Mammary epithelial cell (primary cell): ENCODE data around the gene LRRC28.

Experiments
- EZH2 ChIP-seq: IDR thresholded peaks from 2 replicates; pipeline ENCODE4 v1.6.1; 2012; ENCODE audit warnings: low read length, inconsistent platforms, borderline replicate concordance
- TF ChIP-seq, protein P1 (sequence below), 2 donors: IDR thresholded peaks in 1 of 2; conservative IDR thresholded peaks in 1 of 2; 2 replicates each; pipeline ENCODE4 v1.5.1; 2011 to 2012; ENCODE audit warnings: inconsistent platforms in 2 of 2, low read length in 2 of 2, mild to moderate bottlenecking in 2 of 2, control low read depth in 1 of 2, low read depth in 1 of 2; ENCODE audit not compliant: insufficient read depth in 1 of 2; ENCODE audit errors: extremely low read depth in 1 of 2

DNA sequence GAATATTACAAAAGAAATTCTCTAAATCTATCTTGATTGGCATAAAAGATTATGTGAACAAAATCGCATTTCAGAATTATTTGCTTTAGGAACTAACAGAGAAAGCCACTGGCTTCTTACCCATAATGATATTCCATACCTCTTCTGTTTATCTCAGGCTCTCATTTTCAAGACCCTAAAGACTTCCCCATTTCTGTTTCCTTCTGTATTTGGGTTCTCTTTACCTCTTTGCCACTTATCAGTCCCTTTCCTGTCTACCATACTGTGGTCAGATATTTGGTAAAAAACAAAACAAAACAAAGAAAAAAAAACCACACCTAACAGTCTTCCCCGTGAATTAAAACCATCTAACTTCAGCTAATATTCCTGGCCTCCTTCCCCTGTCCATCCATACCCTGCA lies 108.5 kb downstream of the LRRC28 start:
- TF ChIP-seq, protein P1, sequence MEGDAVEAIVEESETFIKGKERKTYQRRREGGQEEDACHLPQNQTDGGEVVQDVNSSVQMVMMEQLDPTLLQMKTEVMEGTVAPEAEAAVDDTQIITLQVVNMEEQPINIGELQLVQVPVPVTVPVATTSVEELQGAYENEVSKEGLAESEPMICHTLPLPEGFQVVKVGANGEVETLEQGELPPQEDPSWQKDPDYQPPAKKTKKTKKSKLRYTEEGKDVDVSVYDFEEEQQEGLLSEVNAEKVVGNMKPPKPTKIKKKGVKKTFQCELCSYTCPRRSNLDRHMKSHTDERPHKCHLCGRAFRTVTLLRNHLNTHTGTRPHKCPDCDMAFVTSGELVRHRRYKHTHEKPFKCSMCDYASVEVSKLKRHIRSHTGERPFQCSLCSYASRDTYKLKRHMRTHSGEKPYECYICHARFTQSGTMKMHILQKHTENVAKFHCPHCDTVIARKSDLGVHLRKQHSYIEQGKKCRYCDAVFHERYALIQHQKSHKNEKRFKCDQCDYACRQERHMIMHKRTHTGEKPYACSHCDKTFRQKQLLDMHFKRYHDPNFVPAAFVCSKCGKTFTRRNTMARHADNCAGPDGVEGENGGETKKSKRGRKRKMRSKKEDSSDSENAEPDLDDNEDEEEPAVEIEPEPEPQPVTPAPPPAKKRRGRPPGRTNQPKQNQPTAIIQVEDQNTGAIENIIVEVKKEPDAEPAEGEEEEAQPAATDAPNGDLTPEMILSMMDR (conservative IDR thresholded peaks at IDR 0.05 in 1 of 2, IDR thresholded peaks at IDR 0.05 in 1 of 2; ENCODE audit: extremely low read depth in 1 of 2, insufficient read depth in 1 of 2, low read depth in 1 of 2, low read length in 2 of 2) = no peak
- no peak for TF ChIP-seq EZH2
